ENCODE data around the gene DSCAM.

The DSCAM gene

GRCh38 chr21:40291560-40291959 lies 555.4 kb downstream of the DSCAM start:
- no peaks in the 10 kb centered on the region for H3K27me3 ChIP-seq (ENCODE audit: low read length)
- no peaks in the 10 kb centered on the region for H3F3A ChIP-seq (ENCODE audit: insufficient read depth)
- no peak overlapping the region for H2AFZ ChIP-seq (ENCODE audit: low read depth, low read length, severe bottlenecking)
- no peak overlapping the region for H3K27ac ChIP-seq (ENCODE audit: low read depth, low read length)
- no peak for TF ChIP-seq CTCF (IDR thresholded peaks at IDR 0.05; ENCODE audit: insufficient read depth, low read length, poor library complexity, severe bottlenecking)
- TF ChIP-seq EZH2phosphoT487 (conservative IDR thresholded peaks at IDR 0.05; ENCODE audit: low read length), result no peak
- H3K9me2 ChIP-seq (replicated peaks; ENCODE audit: insufficient read depth, low read length), result no peaks in the 10 kb centered on the region
- no peak overlapping the region for H3K4me2 ChIP-seq (ENCODE audit: low read depth, low read length, poor library complexity, severe bottlenecking)
- H3K9me3 ChIP-seq (ENCODE audit: insufficient read depth, low read length), result no peaks in the 10 kb centered on the region
- no peak overlapping the region for H3K9ac ChIP-seq (ENCODE audit: low read length)
- H4K20me1 ChIP-seq (ENCODE audit: low read depth, low read length), result no peaks in the 10 kb centered on the region
- H3K36me3 ChIP-seq (ENCODE audit: low read length), result no peaks in the 10 kb centered on the region
- no peaks in the 10 kb centered on the region for H3K79me2 ChIP-seq (ENCODE audit: insufficient read depth, low read length)
- no peak overlapping the region for H3K4me3 ChIP-seq (ENCODE audit: insufficient read depth, low read length, poor library complexity, severe bottlenecking)

- no peak overlapping the region for H3K27ac ChIP-seq (ENCODE audit: low read depth, low read length)
- no peak overlapping the region for H2AFZ ChIP-seq (ENCODE audit: low read depth, low read length, severe bottlenecking)
- H3K4me3 ChIP-seq (ENCODE audit: insufficient read depth, low read length, poor library complexity, severe bottlenecking), result no peak overlapping the region
- no peaks in the 10 kb centered on the region for H3K9me3 ChIP-seq (ENCODE audit: insufficient read depth, low read length)
- no peak overlapping the region for H3K9ac ChIP-seq (ENCODE audit: low read length)
- no peaks in the 10 kb centered on the region for H4K20me1 ChIP-seq (ENCODE audit: low read depth, low read length)
- no peak for TF ChIP-seq EZH2phosphoT487 (conservative IDR thresholded peaks at IDR 0.05; ENCODE audit: low read length)
- no peak for TF ChIP-seq CTCF (IDR thresholded peaks at IDR 0.05; ENCODE audit: insufficient read depth, low read length, poor library complexity, severe bottlenecking)
- no peak overlapping the region for H3K4me2 ChIP-seq (ENCODE audit: low read depth, low read length, poor library complexity, severe bottlenecking)
- H3K79me2 ChIP-seq (ENCODE audit: insufficient read depth, low read length), result no peaks in the 10 kb centered on the region
- no peaks in the 10 kb centered on the region for H3K36me3 ChIP-seq (ENCODE audit: low read length)
- H3K27me3 ChIP-seq (ENCODE audit: low read length), result no peaks in the 10 kb centered on the region
- no peaks in the 10 kb centered on the region for H3K9me2 ChIP-seq (replicated peaks; ENCODE audit: insufficient read depth, low read length)
- H3F3A ChIP-seq (ENCODE audit: insufficient read depth), result no peaks in the 10 kb centered on the region
Observed at GRCh38 chr21:40284409-40284808, 562.5 kb downstream of the DSCAM start.

- TF ChIP-seq CTCF (IDR thresholded peaks at IDR 0.05; ENCODE audit: insufficient read depth, low read length, poor library complexity, severe bottlenecking) (no peak), EZH2phosphoT487 (conservative IDR thresholded peaks at IDR 0.05; ENCODE audit: low read length) (no peak)
- H3K27ac ChIP-seq (ENCODE audit: low read depth, low read length), result no peak overlapping the region
- H3K4me3 ChIP-seq (ENCODE audit: insufficient read depth, low read length, poor library complexity, severe bottlenecking), result no peak overlapping the region
- H2AFZ ChIP-seq (ENCODE audit: low read depth, low read length, severe bottlenecking), result no peak overlapping the region
- H4K20me1 ChIP-seq (ENCODE audit: low read depth, low read length), result no peaks in the 10 kb centered on the region
- H3K9me2 ChIP-seq (replicated peaks; ENCODE audit: insufficient read depth, low read length), result no peaks in the 10 kb centered on the region
- no peaks in the 10 kb centered on the region for H3K36me3 ChIP-seq (ENCODE audit: low read length)
- H3K9ac ChIP-seq (ENCODE audit: low read length), result no peak overlapping the region
- no peaks in the 10 kb centered on the region for H3K79me2 ChIP-seq (ENCODE audit: insufficient read depth, low read length)
- no peaks in the 10 kb centered on the region for H3K9me3 ChIP-seq (ENCODE audit: insufficient read depth, low read length)
- H3K27me3 ChIP-seq (ENCODE audit: low read length), result no peaks in the 10 kb centered on the region
- H3F3A ChIP-seq (ENCODE audit: insufficient read depth), result no peaks in the 10 kb centered on the region
- H3K4me2 ChIP-seq (ENCODE audit: low read depth, low read length, poor library complexity, severe bottlenecking), result no peak overlapping the region
Observed at GRCh38 chr21:40282912-40283886, 563.8 kb downstream of the DSCAM start.

All from SU-DHL-6 (cell line).